HK-2 (cell line): Measurements from ENCODE around the gene BCL2L12.
"Not testable (repeated sequence)": the region's sequence is repeated elsewhere in the genome, so short reads cannot be mapped to it uniquely, and the experiment has no call there.

ENCODE experiments used
- DNase-seq: peaks from one replicate; pipeline ENCODE4 v3.0.0-alpha.2; 2018; ENCODE audit not compliant: unreplicated experiment

Gene BCL2L12

GRCh38 chr19:49712397-49712859 lies 46.7 kb downstream of the BCL2L12 start:
- DNase-seq, result no peak

- DNase-seq, result no peak
Observed at GRCh38 chr19:49713236-49713845, 47.6 kb downstream of the BCL2L12 start.

GRCh38 chr19:49716154-49716553 lies 50.4 kb downstream of the BCL2L12 start:
- no peak for DNase-seq

GRCh38 chr19:49718511-49718910 lies 52.8 kb downstream of the BCL2L12 start:
- DNase-seq, result no peak

DNA sequence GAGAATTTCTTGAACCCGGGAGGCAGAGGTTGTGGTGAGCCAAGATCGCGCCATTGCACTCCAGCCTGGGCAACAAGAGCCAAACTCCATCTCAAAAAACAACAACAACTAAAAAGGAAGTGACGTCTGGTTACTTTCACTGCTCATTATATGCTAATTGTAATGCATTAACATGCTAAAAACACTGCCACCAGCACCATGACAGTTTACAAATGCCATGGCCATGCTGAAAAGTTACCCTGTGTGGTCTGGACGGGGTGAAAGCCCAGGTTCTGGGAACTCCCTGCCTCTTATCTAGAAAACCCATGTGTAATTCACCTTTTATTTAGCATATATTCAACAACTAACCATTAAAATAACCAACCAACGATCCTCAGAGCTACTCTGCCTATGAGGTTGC lies 53.3 kb downstream of the BCL2L12 start:
- DNase-seq, result no peak

- not testable (repeated sequence) for DNase-seq
Observed at GRCh38 chr19:49719420-49719819, 53.7 kb downstream of the BCL2L12 start.
